ENCODE results near the gene TPSB2.

GRCh38 chr16:1216296-1216619 lies 13.7 kb downstream of the TPSB2 start:
- TF ChIP-seq CTCF (IDR thresholded peaks at IDR 0.05; ENCODE audit: insufficient read depth, low read depth, low read length) (no peak), EZH2 (IDR thresholded peaks at IDR 0.05; ENCODE audit: insufficient read depth, low read length) (no peak)

Data from astrocyte (in vitro differentiated cells and primary cell).